Measurements from ENCODE around the gene LARP4B.

GRCh38 chr10:842795-843194 lies 88.7 kb downstream of the LARP4B start:
- TF ChIP-seq CTCF (conservative IDR thresholded peaks at IDR 0.05; ENCODE audit: low read depth in 2 of 2) (no peak), POLR2AphosphoS5 (IDR thresholded peaks at IDR 0.05; ENCODE audit: low read depth) (no peak), EZH2phosphoT487 (IDR thresholded peaks at IDR 0.05; ENCODE audit: unreplicated experiment) (no peak), REST (IDR thresholded peaks at IDR 0.05; ENCODE audit: unreplicated experiment) (no peak), EZH2 (IDR thresholded peaks at IDR 0.05; ENCODE audit: low read depth, unreplicated experiment) (no peak), ZNF114 (CRISPR knock-in tag; IDR thresholded peaks at IDR 0.05) (no peak), NANOG (IDR thresholded peaks at IDR 0.05; ENCODE audit: borderline replicate concordance) (no peak), CREB1 (CRISPR knock-in tag; IDR thresholded peaks at IDR 0.05; ENCODE audit: low read depth) (no peak)
